Measurements from ENCODE around the gene KLF6.

DNA sequence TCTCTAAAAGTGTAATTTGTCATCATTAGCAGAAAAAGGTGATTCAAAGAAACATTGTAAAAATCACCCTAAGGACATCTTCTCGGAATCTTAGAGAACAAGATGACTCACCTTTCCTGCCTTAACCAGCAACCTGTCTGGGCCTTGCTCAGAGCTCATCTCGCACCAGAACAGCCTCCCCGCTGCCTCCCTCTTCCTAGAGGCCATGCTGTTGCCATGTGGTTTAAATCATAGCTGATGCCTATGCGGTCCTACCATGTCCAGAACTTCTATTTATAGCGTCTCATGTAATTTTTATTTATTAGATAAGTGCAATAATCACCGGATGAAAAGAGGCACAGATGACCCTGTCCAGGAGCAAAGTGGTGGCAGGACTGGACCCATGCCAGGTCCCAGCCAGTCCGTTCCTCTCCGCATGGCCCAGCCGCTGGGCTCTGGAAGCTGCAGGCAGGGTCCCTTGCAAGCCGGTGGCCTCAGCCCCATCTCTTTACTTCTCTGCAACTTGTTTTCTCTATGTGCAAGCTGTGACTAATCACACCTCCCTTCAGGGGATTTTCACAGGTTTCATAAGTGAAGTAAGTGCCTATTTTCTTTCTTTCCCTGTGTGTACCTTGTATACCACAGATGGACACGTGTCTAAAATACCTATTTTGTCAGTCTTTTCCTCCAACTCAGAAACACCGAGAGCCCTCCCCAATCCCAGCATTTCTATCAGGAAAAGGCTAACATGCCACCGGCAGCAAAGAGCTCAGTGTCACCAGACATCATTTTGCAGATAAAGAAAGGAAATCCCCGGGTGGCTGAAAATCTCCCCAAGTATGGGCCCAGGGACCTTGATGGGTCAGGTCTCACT, 27.1 kb downstream of the KLF6 start:
- TF ChIP-seq, protein P1, sequence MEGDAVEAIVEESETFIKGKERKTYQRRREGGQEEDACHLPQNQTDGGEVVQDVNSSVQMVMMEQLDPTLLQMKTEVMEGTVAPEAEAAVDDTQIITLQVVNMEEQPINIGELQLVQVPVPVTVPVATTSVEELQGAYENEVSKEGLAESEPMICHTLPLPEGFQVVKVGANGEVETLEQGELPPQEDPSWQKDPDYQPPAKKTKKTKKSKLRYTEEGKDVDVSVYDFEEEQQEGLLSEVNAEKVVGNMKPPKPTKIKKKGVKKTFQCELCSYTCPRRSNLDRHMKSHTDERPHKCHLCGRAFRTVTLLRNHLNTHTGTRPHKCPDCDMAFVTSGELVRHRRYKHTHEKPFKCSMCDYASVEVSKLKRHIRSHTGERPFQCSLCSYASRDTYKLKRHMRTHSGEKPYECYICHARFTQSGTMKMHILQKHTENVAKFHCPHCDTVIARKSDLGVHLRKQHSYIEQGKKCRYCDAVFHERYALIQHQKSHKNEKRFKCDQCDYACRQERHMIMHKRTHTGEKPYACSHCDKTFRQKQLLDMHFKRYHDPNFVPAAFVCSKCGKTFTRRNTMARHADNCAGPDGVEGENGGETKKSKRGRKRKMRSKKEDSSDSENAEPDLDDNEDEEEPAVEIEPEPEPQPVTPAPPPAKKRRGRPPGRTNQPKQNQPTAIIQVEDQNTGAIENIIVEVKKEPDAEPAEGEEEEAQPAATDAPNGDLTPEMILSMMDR (IDR thresholded peaks at IDR 0.05; ENCODE audit: insufficient read depth, low read depth, low read length): no peak
- TF ChIP-seq EZH2 (IDR thresholded peaks at IDR 0.05; ENCODE audit: insufficient read depth, low read length): no peak

Data from astrocyte (in vitro differentiated cells and primary cell).